Mucosa of descending colon (tissue), 3 donors: ENCODE results near the gene TRPC6. TPM values are rescaled to one million over a fixed set of nuclear protein-coding genes. Genes with fewer than 3 reads are reported as not detected.
"Not testable (repeated sequence)": the region's sequence is repeated elsewhere in the genome, so short reads cannot be mapped to it uniquely, and the experiment has no call there.

Experiments
- ATAC-seq: fragments of 200-7000 bp; cut with Tn5 transposase; one replicate; pipeline ENCODE4 v1.9.1; 2020; ENCODE audit warnings: mild to moderate bottlenecking, moderate library complexity
- DNase-seq, 3 donors: peaks; one replicate each; pipeline ENCODE4 v3.0.0-alpha.2; 2020
- H3K36me3 ChIP-seq: fragments of 200-600 bp; one replicate; pipeline ENCODE4 v1.8.0; 2021; ENCODE audit warnings: low read depth, mild to moderate bottlenecking
- H3K4me1 ChIP-seq: fragments of 200-600 bp; one replicate; pipeline ENCODE4 v1.8.0; 2021; ENCODE audit warnings: low read depth, mild to moderate bottlenecking
- H3K4me3 ChIP-seq: fragments of 200-600 bp; one replicate; pipeline ENCODE4 v1.8.0; 2021; ENCODE audit warnings: mild to moderate bottlenecking
- H3K9me3 ChIP-seq: fragments of 200-600 bp; one replicate; pipeline ENCODE4 v1.8.0; 2021; ENCODE audit warnings: mild to moderate bottlenecking
- CTCF ChIP-seq: fragments of 200-600 bp; IDR thresholded peaks from one replicate; pipeline ENCODE4 v1.8.0; 2022; ENCODE audit warnings: antibody characterized with exemption, mild to moderate bottlenecking
- intact Hi-C, 2 donors: fragments of 100-400 bp; cut with DNase I in 1 of 2; cut with micrococcal nuclease in 1 of 2; formaldehyde crosslinking; loops; one replicate each; pipeline versions ENCODE4 v1.11.0 to v1.11.1; 2022; cut with DNase I, micrococcal nuclease
- total RNA-seq, 3 donors: library from RNA; stranded (reverse); fragmentation: NEBNext Ultra II Directional in 2 of 3; extraction: Animal tissue kit (Norgen Biotek cat#: 25700) in 2 of 3; gene quantifications; one replicate each; pipeline versions ENCODE4 v1.2.1 to v1.2.4, GENCODE V29; 2021 to 2023
- donor health status: DM: no; HTN: no; CAD: no; lungs with moderate emphysema.
- donor health status: DM: no; HTN: no; CAD: no.
- donor health status: DM: no; HTN: yes; CAD: no.

Gene TRPC6
- total RNA-seq, 3 donors from 2014 or later, result 1.3 to 4.7 (median 1.4) TPM

GRCh38 chr11:101442936-101443521 is 140.8 kb downstream of the TRPC6 start:
- H3K4me1 ChIP-seq, result peaks cover 12% of the 10 kb centered on the region
- H3K9me3 ChIP-seq, result no peaks in the 10 kb centered on the region
- no peak for TF ChIP-seq CTCF
- no peak overlapping the region for H3K4me3 ChIP-seq
- intact Hi-C loops, result no loop called here
- H3K36me3 ChIP-seq, result no peaks in the 10 kb centered on the region
- ATAC-seq (peak; percentile 63), DNase-seq (no peak)

- intact Hi-C loops, result no loop called here
- ATAC-seq, result no peak
These were observed 141.6 kb downstream of the TRPC6 start for GRCh38 chr11:101442171-101442570.

GRCh38 chr11:101441747-101442146 is 142.1 kb downstream of the TRPC6 start:
- ATAC-seq (peak; percentile 54), DNase-seq (no peak)
- Histone ChIP-seq H3K4me3 (no peak overlapping the region), H3K9me3 (no peaks in the 10 kb centered on the region), H3K4me1 (peaks cover 12% of the 10 kb centered on the region), H3K36me3 (no peaks in the 10 kb centered on the region)
- no peak for TF ChIP-seq CTCF
- intact Hi-C loops, result no loop called here

More at GRCh38 chr11:101442171-101442570, 141.6 kb downstream of the TRPC6 start:
- no peak for DNase-seq
- Histone ChIP-seq H3K36me3 (no peaks in the 10 kb centered on the region), H3K9me3 (no peaks in the 10 kb centered on the region), H3K4me1 (peaks cover 12% of the 10 kb centered on the region), H3K4me3 (no peak overlapping the region)
- TF ChIP-seq CTCF, result no peak

- no peak for TF ChIP-seq CTCF
- Histone ChIP-seq H3K4me1 (peaks cover 9% of the 10 kb centered on the region), H3K4me3 (no peak overlapping the region), H3K9me3 (no peaks in the 10 kb centered on the region), H3K36me3 (no peaks in the 10 kb centered on the region)
- intact Hi-C loops, result loop anchor here in 1 of 2 donors (5.0 kb wide), 1 partner anchor 47 kb away; no protein-coding TSS in a partner anchor
- ATAC-seq (no peak), DNase-seq (no peak)
These were observed 144.3 kb downstream of the TRPC6 start for GRCh38 chr11:101439488-101439887.

GRCh38 chr11:101438708-101439107 is 145.1 kb downstream of the TRPC6 start:
- not testable (repeated sequence) for DNase-seq, H3K4me1 ChIP-seq, H3K4me3 ChIP-seq, H3K36me3 ChIP-seq, H3K9me3 ChIP-seq, ATAC-seq
- intact Hi-C loops, result loop anchor here in 1 of 2 donors (5.0 kb wide), 1 partner anchor 46 kb away; no protein-coding TSS in a partner anchor

- DNase-seq (no peak), ATAC-seq (no peak)
- Histone ChIP-seq H3K9me3 (no peaks in the 10 kb centered on the region), H3K36me3 (no peaks in the 10 kb centered on the region), H3K4me1 (no peaks in the 10 kb centered on the region), H3K4me3 (no peak overlapping the region)
- no peak for TF ChIP-seq CTCF
- intact Hi-C loops, result loop anchor here in 1 of 2 donors (5.0 kb wide), 1 partner anchor 46 kb away; no protein-coding TSS in a partner anchor
These were observed 145.7 kb downstream of the TRPC6 start for GRCh38 chr11:101438126-101438525.
